Adrenal gland (tissue), 5 donors: ENCODE results near the gene YKT6.

Experiments used
- CTCF ChIP-seq, 6 experiments: fragments of 450-650 bp in 4 of 6; fragments of 200-600 bp in 2 of 6; sonication (generic) in 1 of 6; IDR thresholded peaks; 1 replicate in 5 of 6; 2 replicates in 1 of 6; pipeline versions ENCODE4 v1.5.1 to v1.8.0; 2016 to 2021; ENCODE audit warnings: antibody characterized with exemption in 6 of 6, mild to moderate bottlenecking in 2 of 6, moderate library complexity in 1 of 6
- POLR2A ChIP-seq, 2 donors: fragments of 450-650 bp; IDR thresholded peaks; one replicate each; pipeline ENCODE4 v1.6.1; 2017; ENCODE audit warnings: antibody characterized with exemption in 2 of 2, mild to moderate bottlenecking in 2 of 2, moderate library complexity in 1 of 2
- donor health status: DM: no; HTN: no; CAD: no.

GRCh38 chr7:44208085-44208484 lies 7.3 kb downstream of the YKT6 start:
- no peak for TF ChIP-seq POLR2A (IDR thresholded peaks at IDR 0.05)
- no peak for TF ChIP-seq CTCF (IDR thresholded peaks at IDR 0.05)
